ENCODE results near the gene IL2RA.
"Not testable (repeated sequence)": the region's sequence is repeated elsewhere in the genome, so short reads cannot be mapped to it uniquely, and the experiment has no call there.

Gene IL2RA

GRCh38 chr10:5976512-5977470 lies 85.4 kb downstream of the IL2RA start:
- DNase-seq = peak; percentile 21

DNA sequence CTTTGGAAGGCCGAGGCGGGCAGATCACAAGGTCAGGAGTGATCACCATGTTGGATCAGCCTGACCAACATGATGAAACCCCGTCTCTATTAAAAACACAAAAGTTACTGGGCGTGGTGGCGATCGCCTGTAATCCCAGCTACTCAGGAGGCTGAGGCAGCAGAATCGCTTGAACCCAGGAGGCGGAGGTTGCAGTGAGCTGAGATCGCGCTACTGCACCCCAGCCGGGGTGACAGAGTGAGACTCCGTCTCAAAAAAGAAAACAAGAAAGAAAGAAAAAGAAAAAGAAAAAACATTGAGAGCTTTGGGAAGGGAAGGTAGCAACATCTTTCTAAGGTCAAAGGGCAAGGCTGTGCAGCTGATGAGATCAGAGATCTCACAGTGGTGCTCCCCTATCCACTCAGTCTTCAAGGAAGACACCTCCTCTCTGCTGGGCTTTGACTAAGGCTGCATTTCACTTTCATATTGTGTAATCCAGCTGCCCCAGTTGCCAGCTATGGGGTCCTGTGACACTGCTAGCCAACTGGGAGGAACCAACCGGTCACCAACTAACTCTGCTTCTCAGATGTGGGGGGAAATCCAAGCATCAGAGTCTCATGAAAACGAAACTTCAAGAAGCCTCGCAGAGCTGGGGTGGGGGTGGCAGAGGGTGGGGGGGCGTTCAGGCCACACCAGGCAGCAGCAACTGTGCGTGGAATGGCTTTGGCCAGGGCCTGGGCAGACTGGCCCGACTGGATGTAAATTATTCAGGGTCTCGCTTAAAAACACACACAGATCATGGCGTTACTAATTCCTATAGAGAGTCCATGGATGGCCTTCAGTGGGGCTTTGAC lies 86.3 kb downstream of the IL2RA start:
- DNase-seq = peak; percentile 91

- no peak for DNase-seq
Observed at GRCh38 chr10:5973069-5973468, 89.1 kb downstream of the IL2RA start.

- peak; percentile 25 for DNase-seq
Observed at GRCh38 chr10:5971886-5972285, 90.3 kb downstream of the IL2RA start.

DNA sequence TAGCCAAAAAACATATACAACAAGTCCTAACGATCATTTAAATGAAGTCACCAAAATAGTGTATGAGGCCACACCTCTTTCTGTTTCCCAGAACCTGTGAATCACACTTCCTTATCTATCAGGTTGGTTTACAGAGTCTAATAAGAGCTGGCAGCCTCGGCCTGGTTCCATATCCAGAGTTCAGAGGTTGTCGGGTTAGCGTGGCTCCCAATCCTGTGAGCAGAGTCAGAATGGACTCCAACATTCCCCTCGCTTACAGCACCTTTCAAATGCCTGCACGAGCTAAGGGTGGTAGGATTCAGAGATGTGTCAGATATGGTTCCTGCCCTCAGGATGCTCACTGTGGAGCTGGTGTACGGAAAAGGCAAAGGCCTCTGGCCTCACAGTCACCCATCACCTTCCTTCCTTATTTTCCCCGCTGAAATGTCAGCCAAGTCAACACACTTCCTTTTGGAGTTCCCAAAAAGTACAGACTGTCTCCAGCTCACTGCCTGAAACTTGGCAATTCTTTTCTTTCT lies 90.8 kb downstream of the IL2RA start:
- peak; percentile 54 for DNase-seq

- no peak for DNase-seq
Observed at GRCh38 chr10:5970527-5970926, 91.6 kb downstream of the IL2RA start.

GRCh38 chr10:5970066-5970465 lies 92.1 kb downstream of the IL2RA start:
- DNase-seq = no peak

DNA sequence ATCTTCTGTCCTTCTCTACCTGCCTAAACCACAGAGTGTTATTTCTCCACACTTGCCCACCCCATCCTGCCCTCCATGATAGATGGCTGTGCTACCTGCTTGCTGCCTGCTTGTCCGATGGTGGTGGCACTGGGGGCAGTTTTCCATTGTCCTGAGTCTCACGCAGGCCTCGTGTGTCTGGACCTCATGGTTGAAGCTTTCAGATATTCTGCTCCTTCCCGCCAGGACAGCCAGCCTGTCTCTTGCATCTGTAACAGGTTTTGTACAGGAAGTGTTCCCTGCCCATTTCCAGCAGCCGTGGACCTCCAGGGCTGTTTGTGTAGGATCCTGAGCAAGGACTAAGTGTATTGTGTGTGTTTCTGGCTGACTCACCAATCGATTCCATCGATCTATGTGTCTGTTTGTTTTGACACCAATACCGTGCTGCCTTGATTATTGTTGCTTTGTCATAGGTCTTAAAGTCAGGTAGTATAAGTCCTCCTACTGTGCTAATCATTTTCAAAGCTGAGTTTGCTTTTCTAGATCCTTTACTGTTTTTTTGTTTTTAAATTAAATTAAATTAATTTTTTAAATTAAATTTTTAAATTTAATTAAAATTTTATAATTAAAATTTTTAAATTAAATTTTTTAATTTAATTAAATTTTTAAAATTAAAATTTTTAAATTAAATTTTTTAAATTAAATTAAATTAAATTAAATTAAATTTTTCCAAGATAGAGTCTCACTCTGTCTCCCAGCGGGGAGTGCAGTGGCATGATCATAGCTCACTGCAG lies 93.3 kb downstream of the IL2RA start:
- no peak for DNase-seq

DNA sequence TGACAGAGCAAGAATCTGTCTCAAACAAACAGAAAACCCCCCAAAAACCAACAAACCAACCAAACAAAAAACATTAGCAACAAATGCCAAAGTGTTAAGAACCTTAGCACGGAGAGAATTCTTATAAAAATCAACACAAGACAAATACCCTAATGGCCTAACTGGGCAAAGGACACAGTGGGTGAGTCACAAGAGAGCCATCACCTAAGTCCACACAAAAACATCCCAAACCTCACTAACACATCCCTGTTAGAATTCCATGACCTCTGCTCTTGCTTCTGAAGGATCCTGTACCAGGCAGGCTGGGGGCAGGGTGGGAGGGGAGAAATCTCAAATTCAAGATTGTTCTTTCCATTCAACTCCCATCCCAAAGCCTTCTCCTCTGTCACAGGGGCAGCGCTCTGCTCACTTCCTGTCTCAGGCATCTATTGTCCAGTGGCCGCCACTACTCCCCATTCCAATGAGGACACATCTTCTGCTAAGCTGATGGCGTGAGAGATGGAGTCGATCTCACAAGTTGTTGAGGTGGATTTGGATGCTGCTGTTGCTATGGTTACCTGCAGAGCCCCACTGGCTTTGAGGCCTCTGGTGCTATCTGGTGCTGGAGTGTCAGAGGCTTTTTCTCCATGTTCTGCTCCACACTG lies 94.0 kb downstream of the IL2RA start:
- DNase-seq = no peak

- DNase-seq = no peak
Observed at GRCh38 chr10:5965266-5965665, 96.9 kb downstream of the IL2RA start.

DNA sequence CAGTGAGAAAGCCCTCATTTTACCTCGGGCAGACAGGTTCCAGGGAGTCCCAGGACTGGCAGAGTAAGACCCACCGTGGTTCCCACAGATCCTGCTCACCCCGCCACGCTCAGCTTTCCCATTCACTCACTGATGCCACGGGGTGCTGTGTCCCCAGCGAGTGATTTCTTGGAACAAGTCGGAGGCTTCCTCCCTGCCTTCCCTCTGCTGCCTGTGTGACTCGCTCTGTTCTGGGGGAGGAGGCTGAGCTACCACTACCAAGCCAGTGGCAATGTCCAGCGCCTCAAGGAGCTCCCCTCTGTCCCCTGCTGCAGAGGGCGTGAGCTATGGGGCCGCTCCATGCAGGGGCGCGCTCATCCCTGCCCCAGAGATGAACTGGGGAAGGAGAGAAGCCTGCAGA lies 97.4 kb downstream of the IL2RA start:
- no peak for DNase-seq

- no peak for DNase-seq
Observed at GRCh38 chr10:5963591-5963990, 98.6 kb downstream of the IL2RA start.

DNA sequence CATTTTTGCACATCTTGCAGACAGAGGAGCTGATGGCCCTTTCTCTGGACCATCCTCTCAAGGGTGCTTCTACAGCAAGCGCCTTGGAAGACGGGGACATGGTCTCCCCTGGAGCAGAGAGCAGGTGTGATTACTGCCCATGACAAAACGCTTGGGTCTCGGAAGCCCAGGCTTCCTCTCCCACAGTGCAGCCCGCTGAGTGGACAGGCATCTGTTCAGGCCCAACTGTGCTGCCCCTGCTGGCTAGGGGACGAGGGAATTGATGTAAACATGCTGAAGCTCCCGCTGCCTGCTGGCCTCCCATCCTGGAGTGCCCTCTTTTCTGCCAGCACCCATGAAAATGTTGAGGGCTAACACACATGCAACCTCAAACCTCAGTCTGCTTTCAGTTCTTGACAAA lies 99.1 kb downstream of the IL2RA start:
- DNase-seq = no peak

- DNase-seq = not testable (repeated sequence)
Observed at GRCh38 chr10:5962358-5962940, 99.7 kb downstream of the IL2RA start.

- no peak for DNase-seq
Observed at GRCh38 chr10:5961405-5962100, 100.6 kb downstream of the IL2RA start.

- DNase-seq = not testable (repeated sequence)
Observed at GRCh38 chr10:5960973-5961275, 101.2 kb downstream of the IL2RA start.
